ENCODE data around the gene FRY.

FRY gene

DNA sequence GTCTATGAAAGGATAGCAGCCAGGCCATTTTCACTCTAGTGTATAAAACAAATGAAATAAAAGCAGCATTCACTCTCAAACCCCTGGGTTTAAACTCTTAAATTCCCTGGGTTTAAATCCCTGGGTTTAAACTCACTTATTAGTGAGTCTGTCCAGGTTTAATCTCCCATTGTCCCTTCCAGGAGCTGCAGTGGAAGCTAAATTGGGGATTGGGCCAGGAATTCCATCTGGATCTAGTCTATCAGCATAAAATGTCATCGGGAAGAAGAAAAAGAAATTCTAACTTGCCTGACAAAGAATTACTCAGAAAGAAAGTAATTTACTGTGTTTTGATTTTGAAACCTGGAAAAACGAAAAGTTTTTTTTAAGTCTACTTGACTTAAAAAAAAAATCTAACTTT lies 54.8 kb downstream of the FRY start:
- no peak for DNase-seq (ENCODE audit: low spot score)

DNA sequence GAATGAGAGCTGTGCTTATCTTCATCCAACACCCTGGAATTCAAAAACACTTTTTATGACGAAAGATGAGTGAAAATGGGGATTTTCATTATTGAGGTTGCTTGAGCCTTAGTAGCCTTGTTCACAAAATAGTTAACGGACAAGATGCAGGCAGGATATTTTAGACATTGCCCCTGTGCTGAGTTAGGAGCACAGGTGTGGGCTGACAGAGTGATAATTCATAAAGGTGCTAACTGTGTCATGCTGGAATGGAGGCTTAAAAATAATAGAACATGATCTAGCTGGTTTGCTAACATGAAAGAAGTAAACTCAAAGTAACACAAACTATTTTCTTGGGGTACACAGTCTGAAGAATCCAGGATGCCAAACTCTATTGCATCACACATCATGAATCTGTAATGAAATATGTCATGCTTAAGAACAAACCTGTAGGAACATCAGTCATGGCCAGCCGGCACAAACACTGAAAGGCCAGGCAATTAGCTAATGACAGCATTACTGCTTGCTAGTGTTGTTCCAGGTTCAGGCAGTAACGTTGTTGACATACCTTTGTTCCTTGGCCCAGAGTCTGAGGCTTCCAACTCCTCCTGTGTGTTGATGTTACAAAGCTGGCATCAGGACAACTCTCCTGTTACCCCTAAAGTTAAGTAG lies 55.3 kb downstream of the FRY start:
- no peak for DNase-seq (ENCODE audit: low spot score)

DNA sequence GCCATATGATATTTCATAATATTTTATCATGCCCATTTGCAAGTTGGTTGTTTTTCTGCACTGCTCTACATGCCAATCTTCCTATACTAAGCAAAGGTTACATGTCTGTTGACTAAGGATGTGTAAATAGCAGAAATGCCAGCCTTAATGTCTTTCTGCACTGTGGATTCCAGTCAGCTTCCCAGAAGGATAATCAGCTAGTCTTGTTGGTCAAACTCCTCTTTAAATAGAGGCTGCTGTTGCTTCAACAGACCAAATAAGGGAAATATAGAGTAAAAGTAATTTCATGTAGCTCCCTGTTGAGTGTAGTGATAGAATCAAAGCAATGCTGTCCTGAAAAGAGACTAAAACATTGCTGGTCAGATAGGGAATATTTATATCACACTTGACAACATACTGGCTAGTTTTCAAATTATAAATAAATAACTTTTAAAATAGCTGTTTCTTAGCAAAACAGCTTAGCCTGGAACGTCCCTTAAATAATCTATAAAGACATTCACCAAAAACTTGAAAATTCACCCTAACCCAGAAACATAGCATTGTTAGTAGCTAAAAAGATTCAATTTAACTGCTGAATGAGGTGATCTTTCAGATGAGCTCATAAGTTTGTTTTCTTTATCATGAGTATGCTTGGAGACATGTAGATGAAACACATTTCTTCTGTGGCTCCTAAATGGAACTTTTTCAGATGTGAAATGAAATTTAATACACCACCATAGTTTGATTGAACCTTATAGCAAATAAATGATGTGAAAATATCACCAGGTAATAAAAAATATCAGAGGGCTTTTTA lies 56.6 kb downstream of the FRY start:
- DNase-seq (ENCODE audit: low spot score) = no peak

DNA sequence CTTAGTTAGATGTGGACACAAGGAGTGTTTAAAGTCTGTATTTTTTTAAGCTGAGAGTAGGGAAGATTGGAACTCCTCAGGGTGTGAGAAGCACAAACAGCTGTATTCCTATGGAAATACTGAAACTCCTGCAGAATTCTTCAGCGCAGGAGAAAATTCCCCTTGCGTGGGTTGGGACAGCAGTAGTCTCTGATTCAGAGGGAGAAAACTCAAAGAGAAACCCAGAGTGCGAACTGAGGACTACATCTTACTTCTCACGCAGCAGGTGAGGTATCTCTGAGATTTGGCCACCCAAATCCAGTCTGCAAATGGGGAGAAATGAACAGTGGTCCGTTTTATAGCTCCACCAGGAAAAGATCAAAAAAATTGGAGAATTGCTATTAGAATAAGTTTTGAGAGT lies 60.9 kb downstream of the FRY start:
- DNase-seq (ENCODE audit: low spot score) = no peak

DNA sequence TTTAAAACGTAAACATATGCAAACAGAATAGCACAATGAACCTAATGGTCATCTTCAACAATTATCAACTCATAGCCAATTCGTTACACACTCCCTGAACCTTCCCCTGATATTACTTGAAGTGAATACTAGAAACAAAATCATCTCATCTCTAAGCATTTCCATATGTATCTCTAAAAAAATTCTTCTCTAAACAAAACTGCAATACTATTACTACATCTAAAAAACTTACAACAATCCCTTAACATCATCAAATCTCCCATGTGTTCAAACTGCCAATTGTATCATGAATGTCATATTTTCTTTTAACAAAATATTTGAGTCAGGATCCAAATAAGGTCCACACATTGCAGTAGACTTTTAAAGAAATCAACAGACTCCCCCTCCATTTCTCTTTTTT lies 61.4 kb downstream of the FRY start:
- no peak for DNase-seq (ENCODE audit: low spot score)

DNA sequence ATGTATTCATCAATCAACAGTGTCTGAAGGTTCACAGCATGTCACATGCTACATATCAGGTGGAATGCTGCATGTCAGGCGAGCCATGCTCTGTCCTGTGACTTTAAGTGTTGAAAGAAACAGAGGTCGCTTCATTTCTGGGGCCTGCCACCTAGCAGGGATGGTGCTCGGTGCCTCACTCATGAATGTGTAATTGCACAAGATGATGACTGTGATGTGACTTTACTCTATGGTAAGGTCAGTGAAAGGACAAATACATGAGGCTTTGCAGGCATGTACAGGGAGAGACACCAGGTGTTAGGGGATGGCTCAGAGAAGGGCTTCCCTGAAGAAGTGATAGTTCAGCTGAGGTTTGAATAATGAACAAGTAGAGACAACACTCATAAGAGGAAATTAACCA lies 66.7 kb downstream of the FRY start:
- DNase-seq (ENCODE audit: low spot score) = no peak

DNA sequence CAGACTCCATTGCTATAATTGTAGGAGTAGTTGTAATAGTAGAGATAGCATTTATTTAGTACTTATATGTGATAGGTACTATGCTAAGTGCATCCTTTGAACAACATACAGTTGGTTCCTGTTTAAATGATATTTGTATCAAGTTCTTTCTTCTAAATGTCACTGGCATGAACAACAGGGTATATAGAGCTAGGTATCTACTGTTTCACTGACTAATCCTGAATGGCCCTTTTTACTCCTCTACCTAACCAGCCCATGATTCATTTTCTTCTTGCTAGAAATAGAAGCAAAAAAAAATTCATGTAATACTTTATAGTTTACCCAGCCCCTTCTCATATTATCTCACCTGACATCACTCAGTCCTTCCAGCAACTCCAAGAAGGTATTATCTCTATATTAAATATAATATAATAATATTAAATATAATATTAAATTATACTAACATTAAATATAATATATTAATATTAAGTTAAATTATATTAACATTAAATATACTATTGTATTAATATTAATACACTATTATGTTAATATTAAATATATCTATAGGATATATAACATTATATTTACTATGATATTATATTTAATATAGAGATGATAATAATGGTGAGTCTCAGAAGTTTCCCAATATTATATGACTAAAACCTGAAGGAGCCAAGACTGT lies 74.2 kb downstream of the FRY start:
- DNase-seq (ENCODE audit: low spot score) = no peak

DNA sequence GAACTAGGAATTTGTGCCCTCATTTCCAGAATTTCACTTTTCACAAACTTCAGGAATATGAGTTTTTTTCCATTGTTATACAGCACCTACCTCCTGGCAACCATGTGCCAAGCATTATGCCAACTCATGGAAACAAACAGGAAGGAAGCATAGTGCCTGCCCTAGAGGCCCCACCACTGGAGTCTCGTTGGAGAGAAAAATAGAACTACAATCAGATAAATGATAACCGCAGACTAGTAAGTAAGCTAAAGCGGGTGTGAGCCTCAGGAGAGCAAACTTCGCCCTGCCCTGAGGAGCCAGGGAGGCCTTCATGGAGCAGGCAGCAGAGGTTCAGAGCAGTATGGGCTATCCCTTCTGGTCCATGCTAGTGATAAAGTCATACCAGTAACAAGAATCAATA lies 75.9 kb downstream of the FRY start:
- DNase-seq (ENCODE audit: low spot score) = no peak

DNA sequence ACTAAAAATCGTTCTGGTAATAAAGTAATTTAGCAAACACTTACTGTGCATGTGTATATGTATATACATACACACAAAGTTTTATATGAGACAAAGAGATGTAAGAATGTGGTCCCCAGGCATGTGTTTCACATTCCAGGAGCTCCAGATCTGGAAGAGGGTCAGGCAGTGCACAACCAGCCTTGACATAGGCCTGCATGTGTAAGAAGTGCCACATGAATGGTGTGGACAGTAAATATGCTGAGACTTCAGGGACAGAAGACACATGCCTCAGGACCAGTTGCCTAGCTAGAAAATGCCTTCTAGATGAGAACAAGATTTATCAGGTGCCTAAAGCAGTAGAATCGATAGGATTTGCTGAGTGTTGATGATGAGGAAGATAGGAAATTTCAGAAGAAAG lies 76.4 kb downstream of the FRY start:
- no peak for DNase-seq (ENCODE audit: low spot score)

DNA sequence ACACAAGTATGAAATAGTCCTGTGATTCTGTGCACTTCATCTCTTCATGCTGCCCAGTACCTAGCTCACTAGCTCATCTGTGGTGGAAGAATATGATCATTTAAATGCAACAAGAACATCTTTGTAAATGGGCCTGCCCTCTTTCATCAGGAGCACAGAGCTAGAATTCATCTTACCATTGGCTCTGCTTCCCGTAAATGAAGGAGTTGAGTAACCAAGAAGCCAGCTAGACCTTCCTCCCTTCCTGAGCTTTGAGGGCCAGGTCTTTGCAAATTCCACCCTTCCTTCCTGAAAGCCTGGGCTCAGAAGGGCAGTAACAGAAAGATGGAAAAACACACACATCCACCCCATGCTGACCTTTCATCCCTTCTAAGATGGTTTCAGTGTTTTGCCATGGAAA lies 82.0 kb downstream of the FRY start:
- DNase-seq (ENCODE audit: low spot score) = no peak

DNA sequence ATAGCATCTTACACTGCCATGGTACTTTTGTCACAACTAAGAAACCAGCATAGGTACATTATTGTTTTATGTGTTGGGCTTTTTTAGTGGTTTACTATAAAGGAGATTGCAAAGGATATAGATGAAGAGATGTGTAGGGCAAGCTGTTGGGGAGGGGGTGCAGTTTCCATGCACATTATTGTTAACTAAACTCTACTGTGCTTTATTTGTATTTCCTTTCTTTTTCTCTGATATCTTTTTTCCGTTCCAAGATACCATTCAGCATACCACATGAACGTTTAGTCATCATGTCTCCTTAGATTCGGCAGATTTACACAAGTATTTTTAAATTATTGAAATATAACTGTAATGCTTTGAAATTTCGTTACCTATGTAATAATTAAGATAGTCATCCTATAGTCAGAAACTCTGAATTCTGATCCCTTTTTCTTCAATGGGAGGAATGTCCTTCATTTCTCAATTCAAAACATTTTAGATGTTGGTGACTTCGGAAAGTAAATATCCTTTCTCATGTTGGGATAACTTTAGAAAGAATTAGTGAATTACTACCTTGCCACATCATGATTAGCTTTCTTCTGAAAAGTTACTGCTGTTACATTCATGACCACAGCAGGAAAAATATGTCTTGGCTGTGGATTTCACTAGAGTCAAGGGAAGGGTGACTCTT lies 82.8 kb downstream of the FRY start:
- no peak for DNase-seq (ENCODE audit: low spot score)

DNA sequence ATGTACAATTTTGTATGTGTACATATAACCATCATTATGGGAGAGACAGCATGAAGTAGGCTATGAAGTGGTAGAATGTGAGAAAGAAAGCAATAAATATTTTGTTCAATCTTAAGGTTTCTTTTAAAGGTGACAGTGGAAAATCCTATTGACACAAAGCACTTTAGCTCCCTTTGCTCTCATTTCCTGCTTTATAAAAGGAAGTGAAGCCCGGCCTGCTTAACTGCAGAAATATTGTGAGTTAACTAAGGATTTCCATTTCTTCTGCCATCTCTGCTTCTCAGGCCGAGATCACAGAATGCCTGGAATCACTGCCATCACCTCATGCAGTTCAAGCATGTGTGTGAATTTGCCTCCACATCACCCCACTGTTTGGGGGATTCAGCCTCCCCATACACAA lies 83.5 kb downstream of the FRY start:
- no peak for DNase-seq (ENCODE audit: low spot score)

DNA sequence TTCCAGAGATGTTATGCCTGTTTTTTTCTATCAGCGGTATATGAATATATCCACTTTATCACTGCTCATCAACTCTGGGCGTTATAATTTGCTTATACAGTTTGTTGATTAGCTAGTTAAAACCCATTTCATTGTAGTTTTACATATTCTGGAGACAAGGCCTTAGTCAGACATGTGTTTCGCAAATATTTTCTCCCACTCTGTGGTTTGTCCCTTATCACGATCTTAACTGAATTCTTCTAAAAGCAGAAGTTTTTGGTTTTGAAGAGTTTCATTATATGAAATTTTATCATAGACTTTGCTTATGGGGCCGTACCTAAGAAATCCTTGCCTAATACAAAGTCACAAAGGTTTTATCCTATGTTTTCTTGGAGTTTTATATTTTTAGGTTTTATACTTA lies 84.6 kb downstream of the FRY start:
- DNase-seq (ENCODE audit: low spot score) = no peak

DNA sequence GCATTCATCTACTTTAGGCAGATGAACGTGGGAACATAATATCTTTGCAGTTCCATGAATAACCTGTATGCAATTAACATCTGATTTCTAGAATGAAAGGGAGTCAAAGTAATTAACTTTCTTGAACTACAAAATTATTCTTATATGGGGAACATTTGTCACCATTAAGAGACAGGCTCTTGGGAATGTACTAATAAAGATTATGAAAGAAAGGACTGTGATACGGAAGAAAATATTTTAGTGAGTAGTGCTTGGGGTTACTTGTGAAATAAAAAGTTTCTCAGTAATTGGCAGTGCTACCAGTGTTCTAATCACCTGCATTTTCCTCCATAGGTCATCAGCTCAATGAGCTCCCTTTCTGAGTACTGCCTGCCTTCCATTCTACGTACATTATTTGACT lies 85.4 kb downstream of the FRY start:
- DNase-seq (ENCODE audit: low spot score) = no peak

DNA sequence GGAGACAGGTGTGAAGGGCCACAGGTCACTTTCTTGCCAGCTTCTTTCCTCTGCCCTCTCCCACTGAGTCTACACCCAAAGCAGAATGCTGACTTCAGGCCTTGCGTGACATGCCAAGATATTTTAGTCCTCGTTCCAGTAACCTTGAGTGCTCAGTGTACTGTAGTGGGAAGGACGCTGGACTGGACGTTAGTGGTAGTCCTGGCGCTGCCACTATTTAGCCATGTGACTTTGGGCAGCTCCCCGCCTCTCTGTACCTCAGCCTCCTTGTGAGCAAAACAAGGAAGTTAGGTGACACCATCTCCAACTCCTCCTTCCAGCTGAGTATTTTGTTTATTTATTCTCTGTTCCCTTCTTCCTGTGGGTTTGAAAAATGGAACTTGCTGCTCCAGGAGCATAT lies 86.1 kb downstream of the FRY start:
- no peak for DNase-seq (ENCODE audit: low spot score)

DNA sequence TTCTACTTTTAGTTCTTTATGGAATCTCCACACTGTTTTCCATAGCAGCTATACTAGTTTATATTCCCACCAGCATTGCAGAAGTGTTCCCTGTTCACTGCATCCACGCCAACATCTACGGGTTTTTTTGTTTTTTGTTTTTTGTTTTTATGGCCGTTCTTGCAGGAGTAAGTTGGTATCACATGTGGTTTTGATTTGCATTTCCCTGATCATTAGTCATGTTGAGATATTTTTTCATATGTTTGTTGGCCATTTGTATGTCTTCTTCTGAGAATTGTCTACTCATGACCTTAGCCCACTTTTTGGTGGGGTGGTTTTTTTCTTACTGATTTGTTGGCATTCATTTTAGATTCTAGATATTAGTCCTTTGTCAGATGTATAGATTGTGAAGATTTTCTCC lies 89.7 kb downstream of the FRY start:
- DNase-seq (ENCODE audit: low spot score) = no peak

DNA sequence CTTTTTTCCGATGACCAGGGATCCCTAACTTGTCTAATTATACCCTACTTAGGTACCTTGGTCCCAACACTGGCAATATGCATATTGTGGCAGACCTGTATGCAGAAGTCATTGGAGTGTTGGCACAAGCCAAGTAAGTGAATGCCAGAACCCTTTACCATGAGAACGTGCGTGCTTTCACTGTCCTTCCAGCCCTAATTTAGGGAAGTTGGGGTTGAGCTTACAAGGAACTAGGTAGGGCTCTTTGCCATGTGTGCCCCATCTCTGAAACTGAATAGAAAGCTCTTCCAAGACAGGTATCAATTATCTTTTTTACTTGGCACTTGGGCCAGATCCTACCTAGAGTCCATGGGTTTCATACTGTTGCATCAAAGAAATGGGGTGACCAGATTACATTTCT lies 93.2 kb downstream of the FRY start:
- no peak for DNase-seq (ENCODE audit: low spot score)

DNA sequence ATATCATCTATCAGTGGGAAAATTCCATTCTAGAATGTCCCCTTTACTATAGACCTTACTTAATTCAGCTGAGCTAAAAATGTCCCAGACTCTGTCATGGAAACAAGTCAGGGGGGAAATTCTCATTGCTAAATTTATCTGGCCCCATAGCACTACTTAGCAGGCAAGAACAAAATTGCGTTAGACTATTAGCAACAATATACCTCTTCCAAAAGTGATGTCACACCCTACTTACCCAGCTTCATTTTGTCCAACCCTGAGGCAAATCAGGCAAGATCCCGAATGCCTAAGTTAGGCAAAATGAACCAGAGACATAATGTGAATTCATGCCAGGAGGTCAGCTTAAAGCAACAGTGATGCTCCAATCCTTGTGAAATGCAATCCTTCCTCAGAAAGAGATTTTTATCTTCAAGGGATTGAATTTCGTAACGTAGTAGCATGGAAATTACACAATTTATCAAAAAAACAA lies 93.7 kb downstream of the FRY start:
- DNase-seq (ENCODE audit: low spot score) = no peak

DNA sequence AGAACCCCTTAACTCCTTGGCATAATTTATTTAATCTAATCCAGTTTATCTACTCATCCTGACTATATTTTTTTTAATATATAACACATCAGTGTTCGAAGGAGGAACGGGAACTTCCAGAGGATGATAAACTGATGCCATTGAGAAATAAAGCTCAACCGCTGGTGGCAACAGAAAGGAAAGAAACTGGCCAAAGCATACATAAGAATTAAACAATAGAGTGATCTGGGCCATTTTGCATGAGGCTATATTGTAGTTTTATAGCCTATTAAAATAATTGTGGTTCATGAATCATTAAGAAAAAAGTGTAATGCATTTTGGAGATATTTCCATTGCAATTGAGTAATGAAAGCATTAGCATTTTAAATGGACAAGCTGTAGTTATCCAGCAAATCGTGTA lies 94.2 kb downstream of the FRY start:
- peak; percentile 14 for DNase-seq (ENCODE audit: low spot score)

DNA sequence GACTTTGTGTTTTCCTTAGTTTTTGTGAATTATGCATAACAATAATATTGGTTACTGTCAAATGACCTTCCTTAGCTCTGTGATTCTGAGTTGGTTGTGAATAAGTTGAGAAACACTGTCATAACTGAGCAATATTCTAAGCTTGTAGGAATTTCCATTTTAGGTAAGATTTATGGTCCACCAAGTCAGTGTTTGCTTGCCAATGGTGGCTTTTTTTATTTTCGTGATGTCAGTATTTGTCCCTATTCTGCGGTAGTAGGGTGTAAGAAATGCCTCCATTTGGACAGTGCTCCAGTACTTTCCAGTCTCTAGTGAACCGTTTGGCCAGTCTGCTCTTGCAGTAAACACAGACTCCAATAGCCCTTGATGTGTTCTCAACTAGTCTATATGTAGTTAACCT lies 94.7 kb downstream of the FRY start:
- DNase-seq (ENCODE audit: low spot score) = no peak

DNA sequence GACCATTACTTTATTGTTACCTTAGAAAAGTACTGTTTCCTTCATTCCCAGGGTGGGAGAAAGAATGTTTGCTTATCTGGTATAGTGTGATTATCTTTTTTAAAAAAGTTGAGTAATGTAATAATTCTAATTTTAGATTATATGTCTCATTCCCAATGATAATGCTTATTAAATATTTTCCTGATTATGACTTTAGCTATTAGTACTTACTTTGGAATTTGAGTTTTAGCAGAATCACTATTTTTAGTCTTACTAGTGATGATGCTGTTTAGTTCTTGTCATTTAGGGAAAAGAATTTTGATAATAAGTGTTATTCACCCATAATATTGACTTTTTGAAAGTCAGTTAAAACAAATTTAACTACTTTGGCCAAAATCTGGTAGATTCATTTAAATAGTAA lies 95.2 kb downstream of the FRY start:
- DNase-seq (ENCODE audit: low spot score) = no peak

DNA sequence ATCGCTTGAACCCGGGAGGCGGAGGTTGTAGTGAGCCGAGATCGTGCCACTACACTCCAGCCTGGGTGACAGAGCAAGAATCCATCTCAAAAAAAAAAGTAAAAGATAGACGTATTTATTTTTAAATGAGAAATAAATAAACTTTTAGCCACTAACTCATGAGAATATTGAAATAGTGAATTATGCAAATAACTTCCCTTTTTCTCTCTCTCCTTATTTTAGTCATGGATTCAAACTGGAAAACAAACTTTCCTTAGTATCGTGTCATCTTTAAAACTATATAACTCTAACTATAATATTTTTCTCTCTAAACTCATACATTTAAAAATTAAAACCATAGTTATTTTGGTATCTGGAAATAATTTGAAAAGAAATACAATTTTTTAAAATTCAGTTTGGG lies 96.1 kb downstream of the FRY start:
- DNase-seq (ENCODE audit: low spot score) = no peak

All from LoVo (cell line).